T47D (cell line): ENCODE results near the gene DNHD1.
A peak's percentile ranks its signal among the peaks of the same experiment; 100 is the strongest.

Experiments
- DNase-seq, 2 experiments: peaks; one replicate each; pipeline versions ENCODE4 v3.0.0 to v3.0.0-alpha.2; 2011 to 2012; ENCODE audit warnings: low read depth in 1 of 2, low spot score in 1 of 2
- JUND ChIP-seq: IDR thresholded peaks from 2 replicates; pipeline ENCODE4 v1.6.1; 2012; ENCODE audit warnings: low read depth
- in situ Hi-C: cut with HindIII; loops from 2 replicates; pipeline ENCODE4 v1.10.0; 2016; ENCODE audit warnings: low sequenced_read_pairs, low pct_unique_long_range_greater_than_20kb

Gene DNHD1, protein sequence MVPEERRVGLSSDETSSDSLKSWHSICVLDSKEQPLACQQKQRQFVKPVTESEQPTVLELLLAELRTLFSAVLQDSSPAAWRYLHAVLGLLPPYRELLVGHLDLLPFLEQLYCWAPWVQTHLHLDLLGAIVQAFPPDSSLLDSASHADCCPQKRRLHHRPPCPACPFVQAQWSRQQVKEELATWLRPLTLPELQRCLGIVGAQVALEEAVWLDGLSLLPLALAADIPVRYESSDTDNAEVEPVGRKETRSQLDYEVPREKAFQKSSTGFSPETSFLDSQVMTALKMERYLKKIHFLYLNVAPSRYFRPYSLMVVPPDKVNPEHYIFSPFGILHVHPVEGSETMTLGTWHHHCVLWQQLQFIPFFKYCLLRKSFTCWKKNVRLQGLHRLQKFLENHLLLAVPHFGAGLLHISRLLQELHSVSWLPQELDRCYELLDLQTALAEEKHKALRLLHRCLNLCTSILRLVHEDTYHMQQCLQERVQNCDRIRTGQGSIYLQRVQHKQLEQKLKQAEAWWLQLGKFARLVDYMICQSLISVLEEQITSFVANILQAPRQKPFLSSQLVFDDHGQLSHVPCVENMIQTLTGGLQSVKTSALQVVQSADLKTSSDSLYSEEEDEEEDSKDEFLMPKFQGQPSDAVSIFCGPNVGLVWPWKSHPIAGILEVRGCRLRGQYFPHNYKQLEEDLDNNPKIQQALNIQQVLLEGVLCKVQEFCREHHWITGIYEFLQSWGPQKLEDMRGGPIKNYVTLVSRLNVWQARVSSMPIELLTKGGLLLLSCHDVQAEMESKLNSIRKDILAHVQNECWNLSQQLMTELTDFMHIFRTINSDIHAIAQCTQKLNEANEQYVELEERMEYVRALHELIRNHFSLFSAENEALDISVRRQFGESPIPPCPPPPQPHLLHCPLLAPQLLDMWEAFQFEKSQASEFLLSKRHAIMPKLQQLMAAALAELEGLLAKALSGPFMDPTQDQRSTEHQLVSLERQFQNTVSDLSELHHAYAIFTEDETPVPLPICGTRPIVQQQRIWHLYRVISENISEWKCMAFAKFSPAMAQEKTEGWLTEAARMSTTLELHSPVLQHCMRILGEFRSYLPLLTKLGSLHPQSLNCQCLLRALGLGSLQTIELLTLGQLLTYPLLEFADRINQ (N-terminal part only)

DNA sequence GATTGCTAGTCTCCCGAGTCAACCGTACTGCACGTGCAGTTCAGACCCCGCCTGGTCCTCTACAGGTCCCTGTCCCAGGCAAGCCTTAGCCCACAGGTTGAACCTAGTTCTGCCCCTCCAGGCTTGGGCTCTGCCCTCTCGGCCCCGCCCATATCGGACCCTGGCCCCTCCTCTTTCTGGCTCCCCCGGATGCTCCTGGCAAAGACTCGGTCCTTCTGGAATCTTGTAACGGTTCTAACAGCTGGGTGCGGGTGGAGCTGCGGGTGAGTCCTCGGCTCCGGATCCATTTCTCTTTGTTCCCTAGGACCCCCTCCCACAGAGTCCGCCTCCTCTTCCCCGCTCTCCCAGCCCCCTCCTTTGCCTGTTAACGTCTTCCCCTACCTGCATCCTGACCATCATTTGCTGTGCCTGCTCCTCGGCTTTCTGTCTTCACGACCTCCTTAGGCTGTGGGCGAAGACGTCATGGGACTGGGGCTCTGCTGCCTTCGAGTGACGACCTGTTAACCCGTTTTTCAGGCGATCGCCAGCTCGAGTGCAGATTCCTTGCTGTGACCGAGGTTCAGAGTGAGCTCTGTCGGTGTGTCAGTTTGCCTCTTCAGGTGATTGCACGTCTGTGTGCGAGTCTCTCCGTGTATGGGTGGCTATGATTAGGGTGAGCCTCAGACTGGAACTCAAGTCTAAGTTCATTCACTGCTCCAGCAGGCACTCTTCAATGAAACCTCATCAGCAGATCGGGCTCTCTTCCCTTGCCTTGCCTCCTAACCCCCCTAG, at the start of gene DNHD1:
Gene DNHD1, plus strand, starts transcription at position 212 of the 771 bp plus-strand sequence. CDS start 936 bp downstream, outside the sequence.
- DNase-seq, result no peak
- in situ Hi-C loops, result no loop called here
- no peak for TF ChIP-seq JUND

DNA sequence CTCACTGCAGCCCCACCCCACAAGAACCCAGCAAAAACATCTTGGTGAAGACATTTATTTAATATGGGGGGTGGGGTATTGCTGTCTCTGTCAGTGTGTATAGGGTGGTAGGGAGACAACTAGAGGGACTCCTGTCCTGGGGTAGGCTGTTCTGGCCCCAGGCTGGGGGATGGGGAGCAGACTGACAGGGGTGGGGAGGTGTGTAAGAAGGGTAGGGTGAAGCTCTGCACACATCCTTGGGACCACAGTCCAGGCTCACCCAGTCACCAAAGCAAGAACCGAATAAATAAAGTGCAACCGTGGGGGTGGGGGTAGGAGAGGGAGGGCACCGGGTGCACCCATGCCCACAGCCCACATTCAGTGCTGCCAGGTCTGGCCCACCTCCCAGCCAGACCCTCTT, 48.5 kb upstream of the DNHD1 start:
- in situ Hi-C loops, result no loop called here
- no peak for TF ChIP-seq JUND
- no peak for DNase-seq

DNA sequence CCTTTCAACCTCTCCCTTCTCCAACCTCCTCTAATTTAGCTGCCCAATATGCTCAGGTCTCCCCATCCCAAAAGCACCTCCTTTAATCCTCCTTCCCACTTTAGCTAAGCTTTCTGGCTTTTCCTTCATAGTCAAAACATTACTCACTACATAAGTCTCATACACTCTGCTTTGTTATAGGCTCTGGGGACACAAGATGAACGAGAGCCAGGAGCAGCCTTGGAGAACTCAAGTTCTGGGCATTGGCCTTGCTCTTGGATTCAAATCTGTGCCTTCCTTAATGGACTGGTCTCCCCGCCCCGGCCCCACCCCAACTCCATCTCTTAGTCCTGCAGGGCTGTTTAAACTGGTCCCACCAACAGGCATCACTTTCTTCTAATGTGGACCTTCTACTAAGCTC, 44.9 kb upstream of the DNHD1 start:
- in situ Hi-C loops, result no loop called here
- TF ChIP-seq JUND, result no peak
- no peak for DNase-seq

DNA sequence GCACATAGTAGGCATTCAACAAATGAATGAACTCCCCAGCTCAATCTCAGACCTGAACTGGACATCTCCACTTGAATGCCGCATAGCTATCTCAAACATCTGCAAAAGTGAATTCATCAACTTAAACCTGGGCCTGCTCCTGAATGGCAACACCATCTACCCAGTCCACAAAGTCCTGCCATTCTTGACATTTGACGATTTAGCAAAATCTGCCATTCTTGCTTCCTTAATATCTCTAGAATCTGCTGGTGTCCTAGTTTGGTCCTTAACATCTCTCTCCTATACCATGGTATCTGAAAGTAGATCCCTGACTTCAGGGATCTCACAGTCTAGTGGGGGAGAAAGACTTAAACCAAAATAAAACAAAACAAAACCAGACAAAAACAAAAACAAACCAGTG, 43.9 kb upstream of the DNHD1 start:
- in situ Hi-C loops, result no loop called here
- no peak for TF ChIP-seq JUND

DNA sequence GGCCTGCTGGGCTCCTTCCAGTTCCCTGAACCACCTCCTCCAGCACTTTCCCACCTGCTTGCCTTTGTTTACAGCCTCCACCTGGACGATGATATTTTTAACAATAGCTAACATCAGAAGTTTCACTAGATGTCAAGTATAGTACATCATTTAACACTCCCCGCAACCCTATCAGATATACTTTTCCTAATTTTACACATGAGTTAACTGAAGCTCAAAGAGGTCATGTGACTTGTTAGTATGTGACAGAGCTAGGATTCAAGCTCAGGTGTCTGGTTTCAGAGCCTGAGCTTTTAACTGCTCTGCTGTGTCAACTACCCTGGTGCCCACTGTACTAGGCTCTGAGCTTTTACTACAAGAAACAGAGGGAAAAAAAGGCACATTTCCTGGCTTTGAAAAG, 42.0 kb upstream of the DNHD1 start:
- TF ChIP-seq JUND, result no peak
- no peak for DNase-seq
- in situ Hi-C loops, result no loop called here

More for the DNA sequence above, 43.9 kb upstream of the DNHD1 start:
- DNase-seq, result no peak

DNA sequence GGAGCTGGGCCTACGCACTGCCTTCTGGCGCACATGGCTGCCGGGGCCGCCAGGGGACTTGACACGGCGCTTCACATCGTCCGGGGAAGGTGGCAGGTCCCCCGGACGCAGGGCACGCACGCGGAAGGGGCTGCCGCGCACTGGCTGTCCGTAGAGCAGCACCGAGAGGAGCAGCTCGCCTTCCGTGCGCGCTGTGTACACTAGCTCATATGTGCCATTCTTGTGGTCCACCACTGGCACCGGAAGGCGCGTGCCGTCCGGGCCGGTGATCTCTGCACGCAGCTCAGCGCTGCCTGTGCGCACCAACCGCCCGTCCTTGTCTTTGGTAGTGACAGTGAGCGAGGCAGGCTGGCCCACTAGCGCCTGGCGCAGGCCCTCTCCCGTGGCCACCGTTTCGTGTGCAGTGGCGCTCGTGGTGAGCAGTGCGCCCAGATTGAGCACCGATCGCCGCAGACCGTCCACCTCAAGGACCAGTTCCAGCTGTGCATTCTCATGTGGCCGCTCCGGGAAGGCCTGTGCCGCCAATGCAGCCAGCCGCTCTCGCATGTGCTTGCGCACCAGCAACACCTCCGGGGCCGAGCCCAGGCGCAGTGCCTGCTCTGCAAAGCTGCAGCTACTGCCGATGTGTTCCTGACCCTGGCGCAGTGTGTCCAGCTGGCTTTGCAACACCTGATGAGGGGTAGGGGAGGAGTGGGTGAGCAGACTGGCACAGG, 40.6 kb upstream of the DNHD1 start:
- TF ChIP-seq JUND, result no peak
- DNase-seq, result no peak
- in situ Hi-C loops, result no loop called here

DNA sequence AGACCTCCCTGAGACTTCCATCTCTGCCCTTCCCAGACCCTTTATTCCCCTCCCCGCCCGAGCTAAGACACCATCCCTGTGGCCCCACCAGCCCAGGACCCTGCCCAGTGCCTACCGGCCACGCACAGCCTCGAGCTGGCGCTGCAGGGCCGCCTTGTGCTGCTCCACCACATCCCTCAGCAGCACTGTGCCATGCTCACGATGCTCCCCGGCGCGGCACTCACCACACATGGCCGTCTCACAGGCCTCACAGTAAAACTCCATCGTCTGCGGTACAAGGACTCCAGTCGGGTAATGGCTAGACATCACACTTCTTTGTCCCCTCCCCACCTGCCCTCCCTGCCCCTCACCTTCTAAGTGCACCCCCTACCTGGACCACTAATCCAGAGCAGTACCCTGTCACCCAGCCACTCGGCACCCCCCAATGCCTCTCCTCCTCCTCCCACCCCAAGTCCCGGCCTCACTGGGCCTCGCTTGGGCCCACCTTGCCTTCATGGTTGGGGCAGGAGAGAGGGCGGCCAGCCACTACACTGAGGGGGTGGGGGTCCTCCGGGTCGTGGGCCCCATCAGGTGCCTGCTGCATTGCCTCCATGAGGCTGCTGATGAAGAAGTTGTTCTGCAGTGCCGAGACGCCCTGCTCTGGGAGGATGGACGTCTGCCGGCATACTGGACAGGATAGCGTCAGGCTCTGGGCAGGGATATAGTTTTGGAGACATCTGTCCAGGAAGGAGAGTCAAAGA, 39.3 kb upstream of the DNHD1 start:
- in situ Hi-C loops, result no loop called here
- TF ChIP-seq JUND, result no peak
- no peak for DNase-seq

DNA sequence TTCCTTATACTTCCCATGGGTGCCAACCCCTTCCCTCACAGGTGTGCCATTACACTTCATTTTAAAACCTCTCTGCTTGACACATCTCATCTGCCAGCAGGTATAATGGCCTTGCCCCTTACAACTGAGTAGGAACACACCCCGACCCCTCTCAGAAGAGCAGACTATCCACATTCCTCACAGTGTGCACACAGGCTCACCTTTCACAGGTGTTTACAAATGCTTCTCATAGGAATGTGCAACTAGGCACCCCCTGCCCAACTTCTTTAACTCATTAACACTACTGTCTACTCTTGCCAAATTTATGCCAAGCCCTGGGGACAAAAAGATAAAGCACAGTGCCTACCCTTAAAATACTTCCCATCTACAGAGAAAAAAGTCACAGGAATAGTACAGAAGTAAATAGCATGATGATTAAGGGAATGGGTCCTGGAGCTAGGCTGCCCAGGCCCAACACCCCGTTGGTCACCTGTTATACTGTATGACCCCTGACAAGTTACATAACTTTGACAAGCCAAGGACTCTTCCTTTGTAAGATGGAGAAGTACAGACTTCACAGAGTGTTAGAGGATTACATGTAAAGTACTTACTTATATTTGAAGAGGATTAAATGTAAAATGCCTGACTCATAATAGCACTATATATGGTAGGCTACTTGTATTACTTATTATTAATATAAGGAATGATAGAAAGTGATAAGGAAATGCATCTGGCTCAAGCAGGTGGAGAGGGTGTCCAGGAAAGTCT, 38.6 kb upstream of the DNHD1 start:
- peak in 1 of 2 experiments; percentile 15 for DNase-seq
- in situ Hi-C loops, result no loop called here
- no peak for TF ChIP-seq JUND

DNA sequence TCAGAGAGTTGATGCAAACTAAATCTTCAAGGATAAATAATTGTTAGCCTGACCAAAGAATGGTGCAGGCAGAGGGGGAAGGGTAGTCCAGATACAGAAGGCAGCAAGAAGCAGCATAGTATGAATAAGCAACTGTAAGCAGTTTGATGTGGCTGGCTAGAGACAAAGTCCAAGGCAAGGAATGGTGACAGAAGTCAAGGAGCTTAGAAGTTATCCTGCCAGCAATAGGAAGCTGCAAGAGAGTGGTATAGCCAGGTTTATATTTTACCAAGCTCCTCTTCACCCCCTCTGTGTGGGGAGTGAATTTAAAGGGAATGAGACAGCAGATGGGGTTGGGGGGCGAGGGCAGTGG, 38.0 kb upstream of the DNHD1 start:
- in situ Hi-C loops, result no loop called here
- no peak for DNase-seq
- TF ChIP-seq JUND, result no peak

DNA sequence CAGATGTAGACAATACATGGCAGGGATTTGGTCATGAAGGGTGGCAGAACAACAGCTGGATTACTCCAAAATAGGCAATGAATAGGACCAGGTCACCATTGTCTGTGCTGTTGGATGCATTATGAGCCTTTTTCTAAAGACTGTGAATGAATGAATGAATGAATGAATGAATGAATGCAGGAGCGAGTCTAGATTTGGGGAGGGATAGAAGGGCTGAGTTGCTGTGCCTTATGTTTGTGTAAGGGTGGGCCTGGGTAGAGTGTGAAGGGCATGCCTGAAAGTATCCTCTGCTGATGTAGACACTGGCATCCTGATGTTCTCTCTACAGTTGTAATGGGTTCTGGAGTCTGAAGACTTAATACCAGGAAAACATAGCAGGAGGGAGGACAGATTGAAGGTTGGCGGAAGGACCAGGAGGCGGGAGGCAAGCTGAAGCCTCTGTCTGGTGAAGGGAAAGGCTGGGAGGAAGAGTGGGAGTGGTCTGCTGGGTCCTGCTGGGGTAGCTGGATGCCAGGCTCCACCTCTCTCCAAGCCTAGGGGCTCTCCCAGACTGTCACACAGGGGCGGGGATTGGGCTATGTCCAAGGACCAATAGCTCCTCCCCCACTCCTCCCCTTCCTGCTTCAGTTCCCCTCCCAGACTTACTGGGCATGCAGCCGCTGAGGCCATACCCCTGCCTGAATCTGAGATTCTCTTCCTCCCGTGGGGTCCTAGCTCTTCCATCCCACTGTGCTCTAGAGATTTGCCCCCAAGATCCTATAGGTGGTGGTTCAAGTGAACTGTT, 28.2 kb upstream of the DNHD1 start:
- in situ Hi-C loops, result no loop called here

More for the DNA sequence above, 28.2 kb upstream of the DNHD1 start:
- TF ChIP-seq JUND, result no peak
- peak; percentile 83 to 94 for DNase-seq
